HG03097 (cell line): ENCODE data around the gene IFT27.
"Not testable (repeated sequence)": the region's sequence is repeated elsewhere in the genome, so short reads cannot be mapped to it uniquely, and the experiment has no call there.

Source experiments
- ATAC-seq: cut with Tn5 transposase; IDR thresholded peaks from one replicate; pipeline ENCODE4 v1.9.1; 2021; ENCODE audit not compliant: unreplicated experiment, low FRiP score

Gene IFT27

GRCh38 chr22:36767035-36767775 lies 8.7 kb downstream of the IFT27 start:
- ATAC-seq = no peak

- no peak for ATAC-seq
These were observed 9.9 kb downstream of the IFT27 start for GRCh38 chr22:36765943-36766450.

- no peak for ATAC-seq
These were observed 10.6 kb downstream of the IFT27 start for GRCh38 chr22:36765131-36765942.

- no peak for ATAC-seq
These were observed 11.3 kb downstream of the IFT27 start for GRCh38 chr22:36764641-36765040.

- ATAC-seq = no peak
These were observed 11.9 kb downstream of the IFT27 start for GRCh38 chr22:36764060-36764459.

- ATAC-seq = no peak
These were observed 12.3 kb downstream of the IFT27 start for GRCh38 chr22:36763576-36763975.

- no peak for ATAC-seq
These were observed 13.1 kb downstream of the IFT27 start for GRCh38 chr22:36762687-36763260.

GRCh38 chr22:36761553-36762240 lies 14.2 kb downstream of the IFT27 start:
- no peak for ATAC-seq

GRCh38 chr22:36760786-36761185 lies 15.1 kb downstream of the IFT27 start:
- no peak for ATAC-seq

GRCh38 chr22:36759481-36760159 lies 16.3 kb downstream of the IFT27 start:
- no peak for ATAC-seq

GRCh38 chr22:36758792-36759271 lies 17.1 kb downstream of the IFT27 start:
- ATAC-seq = no peak

- ATAC-seq = no peak
These were observed 18.2 kb downstream of the IFT27 start for GRCh38 chr22:36757668-36758211.

- ATAC-seq = no peak
These were observed 18.9 kb downstream of the IFT27 start for GRCh38 chr22:36756746-36757655.

GRCh38 chr22:36756031-36756430 lies 19.9 kb downstream of the IFT27 start:
- no peak for ATAC-seq

- no peak for ATAC-seq
These were observed 20.6 kb downstream of the IFT27 start for GRCh38 chr22:36755316-36755715.

- ATAC-seq = not testable (repeated sequence)
These were observed 21.0 kb downstream of the IFT27 start for GRCh38 chr22:36754881-36755280.

- no peak for ATAC-seq
These were observed 22.0 kb downstream of the IFT27 start for GRCh38 chr22:36753916-36754315.

- ATAC-seq = no peak
These were observed 22.7 kb downstream of the IFT27 start for GRCh38 chr22:36753120-36753802.
